Measurements from ENCODE around the gene IGSF23.

The IGSF23 gene

DNA sequence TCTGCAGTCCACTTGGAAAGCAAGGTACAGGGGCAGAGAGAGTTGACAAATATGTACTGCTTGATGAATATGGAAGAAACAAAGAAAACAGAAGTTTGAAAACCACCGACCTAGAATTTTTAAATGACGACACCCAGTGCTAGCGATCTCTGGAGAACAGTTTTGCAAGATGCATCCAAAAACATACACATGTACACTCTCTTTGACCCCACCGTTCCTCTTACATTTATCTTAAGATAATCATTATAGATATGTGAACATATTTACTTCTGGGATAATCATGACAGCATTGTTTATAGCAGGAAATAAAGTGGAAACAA is 40.8 kb upstream of the IGSF23 start:
- no peaks in the 10 kb centered on the region for H3F3A ChIP-seq (ENCODE audit: control insufficient read depth, insufficient read depth)
- H3K79me2 ChIP-seq (ENCODE audit: control insufficient read depth, low read length), result no peaks in the 10 kb centered on the region
- H3K27me3 ChIP-seq (ENCODE audit: control insufficient read depth, low read length), result no peaks in the 10 kb centered on the region
- H3K27ac ChIP-seq (ENCODE audit: low read depth, low read length), result no peak overlapping the region
- no peak for TF ChIP-seq EZH2phosphoT487 (IDR thresholded peaks at IDR 0.05; ENCODE audit: borderline replicate concordance, low read length)
- TF ChIP-seq CTCF (IDR thresholded peaks at IDR 0.05; ENCODE audit: low read depth, low read length, poor library complexity, severe bottlenecking), result no peak
- H3K36me3 ChIP-seq (ENCODE audit: control insufficient read depth, low read length), result no peaks in the 10 kb centered on the region
- no peak overlapping the region for H3K4me3 ChIP-seq (ENCODE audit: low read length)
- H3K9me3 ChIP-seq (ENCODE audit: control insufficient read depth, insufficient read depth, low read length), result no peaks in the 10 kb centered on the region
- no peak overlapping the region for H3K4me2 ChIP-seq (ENCODE audit: low read length)
- no peaks in the 10 kb centered on the region for H3K4me1 ChIP-seq (ENCODE audit: control insufficient read depth, low read length)
- H3K9me2 ChIP-seq (replicated peaks; ENCODE audit: control insufficient read depth, low read length), result no peaks in the 10 kb centered on the region
- no peaks in the 10 kb centered on the region for H4K20me1 ChIP-seq (ENCODE audit: control insufficient read depth, insufficient read depth, low read depth, low read length)

GRCh38 chr19:44573183-44573582 is 40.2 kb upstream of the IGSF23 start:
- no peak for TF ChIP-seq CTCF (IDR thresholded peaks at IDR 0.05; ENCODE audit: low read depth, low read length, poor library complexity, severe bottlenecking)
- TF ChIP-seq EZH2phosphoT487 (IDR thresholded peaks at IDR 0.05; ENCODE audit: borderline replicate concordance, low read length), result no peak
- no peaks in the 10 kb centered on the region for H3K79me2 ChIP-seq (ENCODE audit: control insufficient read depth, low read length)
- no peaks in the 10 kb centered on the region for H3K27me3 ChIP-seq (ENCODE audit: control insufficient read depth, low read length)
- H3K36me3 ChIP-seq (ENCODE audit: control insufficient read depth, low read length), result no peaks in the 10 kb centered on the region
- no peaks in the 10 kb centered on the region for H3F3A ChIP-seq (ENCODE audit: control insufficient read depth, insufficient read depth)
- H3K4me2 ChIP-seq (ENCODE audit: low read length), result no peak overlapping the region
- H4K20me1 ChIP-seq (ENCODE audit: control insufficient read depth, insufficient read depth, low read depth, low read length), result no peaks in the 10 kb centered on the region
- no peak overlapping the region for H3K27ac ChIP-seq (ENCODE audit: low read depth, low read length)
- no peaks in the 10 kb centered on the region for H3K4me1 ChIP-seq (ENCODE audit: control insufficient read depth, low read length)
- no peaks in the 10 kb centered on the region for H3K9me2 ChIP-seq (replicated peaks; ENCODE audit: control insufficient read depth, low read length)
- H3K4me3 ChIP-seq (ENCODE audit: low read length), result no peak overlapping the region
- H3K9me3 ChIP-seq (ENCODE audit: control insufficient read depth, insufficient read depth, low read length), result no peaks in the 10 kb centered on the region

DNA sequence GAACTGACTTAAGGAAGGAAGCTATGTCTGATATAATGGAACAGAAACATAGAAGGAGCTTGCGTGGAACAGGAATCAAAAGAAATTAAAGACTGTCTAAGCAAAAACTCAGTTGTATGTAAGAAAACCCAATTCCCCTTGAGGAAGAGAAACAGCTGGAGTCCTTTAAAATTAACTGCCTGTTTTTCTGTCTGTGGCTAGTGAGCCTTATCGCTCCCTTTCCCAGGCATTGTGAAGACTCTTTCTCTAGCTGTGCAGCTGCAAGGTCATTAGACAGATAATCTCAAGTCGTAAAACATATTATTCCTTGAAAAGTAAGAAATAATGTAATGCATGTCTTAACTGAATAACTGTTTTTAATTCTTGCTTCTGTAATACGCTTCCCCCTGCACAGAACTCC is 39.7 kb upstream of the IGSF23 start:
- no peak overlapping the region for H3K4me2 ChIP-seq (ENCODE audit: low read length)
- no peaks in the 10 kb centered on the region for H3F3A ChIP-seq (ENCODE audit: control insufficient read depth, insufficient read depth)
- no peaks in the 10 kb centered on the region for H4K20me1 ChIP-seq (ENCODE audit: control insufficient read depth, insufficient read depth, low read depth, low read length)
- no peaks in the 10 kb centered on the region for H3K36me3 ChIP-seq (ENCODE audit: control insufficient read depth, low read length)
- H3K9me2 ChIP-seq (replicated peaks; ENCODE audit: control insufficient read depth, low read length), result no peaks in the 10 kb centered on the region
- TF ChIP-seq EZH2phosphoT487 (IDR thresholded peaks at IDR 0.05; ENCODE audit: borderline replicate concordance, low read length) (no peak), CTCF (IDR thresholded peaks at IDR 0.05; ENCODE audit: low read depth, low read length, poor library complexity, severe bottlenecking) (no peak)
- no peak overlapping the region for H3K27ac ChIP-seq (ENCODE audit: low read depth, low read length)
- H3K79me2 ChIP-seq (ENCODE audit: control insufficient read depth, low read length), result no peaks in the 10 kb centered on the region
- no peaks in the 10 kb centered on the region for H3K4me1 ChIP-seq (ENCODE audit: control insufficient read depth, low read length)
- no peaks in the 10 kb centered on the region for H3K9me3 ChIP-seq (ENCODE audit: control insufficient read depth, insufficient read depth, low read length)
- no peaks in the 10 kb centered on the region for H3K27me3 ChIP-seq (ENCODE audit: control insufficient read depth, low read length)
- no peak overlapping the region for H3K4me3 ChIP-seq (ENCODE audit: low read length)

Data from DOHH2 (cell line).